Activated naive CD4-positive, alpha-beta T cell (primary cell): Measurements from ENCODE around the gene FARP1.

Experiments used
- DNase-seq, 4 experiments: peaks; one replicate each; lab custom pipeline; 2025; lab: John Stamatoyannopoulos, UW

The FARP1 gene

DNA sequence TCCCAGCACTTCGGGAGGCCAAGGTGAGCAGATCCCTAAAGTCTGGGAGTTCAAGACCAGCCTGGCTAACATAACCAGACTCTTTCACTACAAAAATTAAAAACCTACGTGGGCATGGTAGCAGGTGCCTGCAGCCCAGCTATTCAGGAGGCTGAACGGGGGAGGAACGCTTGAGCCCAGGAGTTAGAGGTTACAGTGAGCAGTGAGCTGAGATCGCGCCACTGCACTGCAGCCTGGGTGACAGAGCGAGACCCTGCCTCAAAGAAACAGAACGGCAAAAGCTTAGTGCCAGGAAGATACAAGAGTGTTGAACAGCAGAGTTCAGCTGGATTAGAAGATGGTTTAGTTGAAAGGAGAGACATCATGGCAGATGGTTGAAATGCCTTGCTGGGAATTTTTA is 58.3 kb downstream of the FARP1 start:
- no peak for DNase-seq

DNA sequence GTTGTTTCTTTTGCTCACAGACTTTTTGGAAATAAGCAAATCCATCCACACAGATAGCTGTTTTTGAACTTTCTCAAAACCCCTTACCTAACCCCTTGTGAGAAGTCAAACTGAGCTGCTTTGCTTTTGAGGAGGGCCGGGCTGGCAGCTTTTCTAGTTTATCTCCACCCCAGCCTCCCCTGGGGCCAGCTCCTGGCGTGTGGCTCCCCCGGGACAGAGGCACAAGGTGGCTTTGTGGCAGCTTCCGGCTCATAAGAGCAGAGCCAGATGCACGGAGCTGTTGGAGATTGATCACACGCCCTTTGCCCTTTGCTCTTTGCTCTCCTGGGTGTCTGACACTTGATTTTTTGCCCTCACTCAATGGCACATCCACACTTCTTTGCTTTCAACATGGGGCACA is 59.1 kb downstream of the FARP1 start:
- DNase-seq = no peak

DNA sequence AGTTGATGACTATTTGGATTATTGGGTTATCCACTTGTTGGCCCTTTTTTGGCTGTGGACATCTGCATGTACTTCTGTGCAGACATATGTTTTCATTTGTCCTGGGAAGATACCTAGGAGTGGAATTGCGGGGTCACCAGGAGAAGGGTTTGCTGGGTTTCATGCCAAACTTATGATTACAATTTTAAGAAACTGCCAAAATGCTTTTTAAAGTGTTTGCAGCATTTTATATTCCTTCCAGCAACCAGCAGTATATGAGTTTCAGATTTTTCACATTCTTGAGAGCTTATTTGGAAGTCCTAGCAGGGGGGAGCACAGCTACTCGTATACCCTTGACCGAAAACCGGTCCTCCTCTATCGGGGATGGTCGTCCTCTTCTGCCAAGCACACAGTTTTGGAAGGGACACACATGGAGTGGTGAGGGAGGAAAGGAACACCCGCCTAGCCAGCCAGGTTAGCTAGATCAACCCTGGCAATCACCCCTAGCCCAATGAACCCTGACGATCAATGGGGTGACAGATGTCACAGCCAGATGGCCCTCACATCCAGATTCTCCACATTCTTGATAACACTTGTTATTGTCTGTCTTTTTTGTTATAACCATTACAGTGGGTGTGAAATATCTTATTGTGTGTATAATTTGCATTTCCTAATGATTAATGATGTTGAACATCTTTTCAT is 60.9 kb downstream of the FARP1 start:
- no peak for DNase-seq

DNA sequence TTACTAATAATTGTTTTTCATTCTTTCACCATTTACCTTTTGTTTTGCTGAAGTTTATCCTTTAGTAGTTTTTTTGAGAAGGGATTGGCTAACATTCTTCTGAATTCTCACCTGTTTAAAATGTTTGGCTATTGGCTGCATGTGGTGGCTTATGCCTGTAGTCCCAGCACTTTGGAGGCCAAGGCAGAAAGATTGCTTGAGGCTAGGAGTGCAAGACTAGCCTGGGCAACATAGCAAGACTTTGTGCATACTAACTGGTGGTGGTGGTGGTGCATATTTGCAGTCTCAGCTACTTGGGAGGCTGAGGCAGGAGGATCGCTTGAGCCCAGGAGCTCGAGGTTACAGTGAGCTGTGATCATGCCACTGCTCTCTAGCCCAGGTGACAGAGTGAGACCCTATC is 61.7 kb downstream of the FARP1 start:
- DNase-seq = no peak

DNA sequence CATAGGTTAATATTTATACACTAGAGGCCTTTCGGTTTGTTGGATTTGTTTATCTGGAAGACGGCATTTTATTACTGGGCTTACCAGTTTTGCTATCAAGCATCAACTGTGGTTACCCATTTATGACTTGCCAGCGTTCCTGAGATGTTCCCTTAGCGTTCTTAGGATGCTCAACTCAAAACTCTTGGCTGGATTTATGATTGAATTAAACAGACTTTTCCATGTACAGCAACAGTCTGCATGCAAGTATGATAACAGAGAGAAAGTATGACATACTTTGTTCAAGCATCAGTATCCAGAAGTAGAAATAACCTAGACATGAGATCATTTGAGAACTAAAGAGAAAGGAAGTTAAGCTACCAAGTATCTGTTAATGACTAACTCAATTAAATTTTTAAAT is 64.1 kb downstream of the FARP1 start:
- DNase-seq = no peak

DNA sequence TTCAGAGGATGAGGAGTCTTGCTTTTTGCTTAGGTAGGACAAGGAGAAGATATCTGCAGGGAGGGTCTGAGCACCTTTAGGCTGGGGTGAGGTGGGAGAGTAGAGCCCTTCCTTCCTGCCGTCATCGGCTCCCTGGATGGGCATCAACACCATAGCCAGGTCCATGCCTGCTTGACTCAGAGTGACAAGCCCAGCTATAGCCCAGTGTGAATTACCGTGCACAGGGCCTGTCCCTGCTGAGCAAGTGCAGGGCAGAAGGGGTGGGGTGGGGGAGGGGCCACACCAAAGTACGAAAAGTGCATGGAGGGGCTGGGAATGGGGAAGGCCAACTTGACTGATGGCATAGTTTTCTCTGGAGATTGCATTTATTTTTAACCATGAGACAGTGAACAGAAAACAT is 64.5 kb downstream of the FARP1 start:
- DNase-seq = no peak

DNA sequence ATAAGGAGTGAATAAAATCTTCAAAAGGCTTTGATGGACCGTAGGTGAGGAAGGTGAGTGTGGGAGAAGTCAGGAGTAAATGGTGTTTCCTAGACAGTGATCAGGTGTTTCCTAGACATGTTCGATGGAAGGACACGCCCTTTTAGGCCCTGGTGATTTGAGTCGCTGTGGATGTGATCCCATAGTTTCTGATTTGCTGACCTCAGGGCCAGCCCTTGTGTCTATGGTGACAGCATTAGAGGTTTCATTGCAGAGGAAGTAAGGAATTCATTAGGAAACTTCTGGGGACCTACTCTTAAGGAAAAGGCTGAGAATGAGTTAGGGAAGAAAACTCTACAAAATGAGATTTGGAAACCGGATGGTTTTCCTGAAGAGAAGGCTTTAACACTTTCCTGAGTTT is 65.7 kb downstream of the FARP1 start:
- no peak for DNase-seq

DNA sequence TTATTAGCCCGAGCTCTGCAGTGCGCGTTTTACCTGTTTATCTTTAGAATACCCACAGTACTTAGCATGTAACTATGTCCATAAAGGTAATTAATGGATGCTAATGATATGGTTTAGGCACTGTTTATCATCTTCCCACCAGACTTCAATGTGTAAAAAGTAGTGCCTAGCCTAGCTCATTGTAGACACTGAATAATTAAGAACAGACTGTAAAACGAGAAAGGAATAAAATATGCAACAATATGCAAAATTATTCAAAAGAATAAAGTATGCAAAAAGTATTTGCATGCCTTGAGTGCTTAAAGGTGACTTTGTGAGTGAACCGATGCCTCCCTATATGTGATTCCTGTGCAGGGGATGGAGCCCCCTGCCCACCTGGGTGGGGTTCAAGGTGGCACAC is 69.9 kb downstream of the FARP1 start:
- DNase-seq = no peak

DNA sequence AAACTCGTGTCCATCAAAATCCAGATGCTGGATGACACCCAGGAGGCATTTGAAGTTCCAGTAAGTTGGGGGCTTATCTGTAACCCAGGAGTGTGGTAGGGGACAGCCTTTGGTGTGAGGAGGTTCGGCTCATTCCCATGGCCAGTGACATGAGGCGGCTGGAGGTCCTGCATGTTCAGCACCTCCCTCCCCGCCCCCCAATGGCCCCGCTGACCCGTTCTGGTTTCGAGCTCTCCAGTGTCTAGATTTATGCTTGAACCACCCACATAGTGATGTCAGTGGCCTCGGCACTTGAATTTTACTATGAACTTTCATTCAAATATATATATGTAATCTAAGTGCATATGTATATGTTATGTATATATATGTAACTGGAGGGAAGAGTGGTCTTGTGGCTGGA is 70.5 kb downstream of the FARP1 start:
- DNase-seq = no peak

DNA sequence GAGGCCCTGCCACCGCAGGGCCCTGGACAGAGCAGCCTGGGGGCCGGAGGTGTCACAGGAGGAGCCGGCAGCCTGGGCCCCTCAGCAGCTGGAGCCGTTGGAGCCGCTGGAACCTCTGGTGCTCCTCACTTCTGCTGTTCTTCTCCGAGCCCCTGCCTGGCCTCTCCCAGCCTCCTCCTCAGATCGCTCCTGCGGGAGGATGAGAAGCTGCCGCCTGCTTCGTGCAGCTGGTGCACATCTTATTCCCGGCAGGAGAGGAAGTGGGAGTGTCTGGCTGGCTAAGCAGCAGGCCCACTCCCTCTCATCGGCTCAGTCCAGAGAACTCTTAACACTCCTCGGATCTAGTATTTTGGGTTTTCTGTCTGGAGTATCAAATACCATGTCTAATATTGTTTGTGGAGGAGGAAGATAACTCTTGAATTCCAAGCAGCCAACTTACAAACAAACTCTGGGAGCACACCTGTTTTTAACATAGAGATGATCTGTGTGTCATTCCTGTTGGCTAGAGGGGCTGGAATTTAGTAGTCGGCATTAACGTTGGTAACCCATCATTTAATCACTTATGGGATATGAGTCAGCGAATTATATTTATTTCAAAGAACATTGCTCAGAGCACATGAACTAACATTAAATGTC is 71.2 kb downstream of the FARP1 start:
- DNase-seq = no peak

DNA sequence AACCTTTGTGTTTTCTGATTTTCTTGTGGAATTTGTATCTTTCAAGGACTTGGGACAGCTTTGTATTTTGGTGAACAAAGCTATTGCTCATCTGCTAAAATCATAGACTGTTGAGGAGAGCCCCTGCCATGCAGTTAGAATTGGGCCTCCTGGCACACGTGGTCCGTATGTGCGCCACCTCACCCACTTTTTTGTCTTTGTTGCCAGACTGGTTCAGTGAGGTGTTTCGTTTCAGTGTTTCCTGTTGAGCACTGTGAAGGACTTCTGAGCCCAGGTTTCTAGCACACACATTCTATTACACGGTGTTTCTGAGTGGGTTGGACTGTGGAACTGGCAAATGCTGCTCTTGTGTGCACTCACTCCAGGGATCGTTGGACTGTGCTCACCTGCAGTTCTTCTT is 71.8 kb downstream of the FARP1 start:
- no peak for DNase-seq

DNA sequence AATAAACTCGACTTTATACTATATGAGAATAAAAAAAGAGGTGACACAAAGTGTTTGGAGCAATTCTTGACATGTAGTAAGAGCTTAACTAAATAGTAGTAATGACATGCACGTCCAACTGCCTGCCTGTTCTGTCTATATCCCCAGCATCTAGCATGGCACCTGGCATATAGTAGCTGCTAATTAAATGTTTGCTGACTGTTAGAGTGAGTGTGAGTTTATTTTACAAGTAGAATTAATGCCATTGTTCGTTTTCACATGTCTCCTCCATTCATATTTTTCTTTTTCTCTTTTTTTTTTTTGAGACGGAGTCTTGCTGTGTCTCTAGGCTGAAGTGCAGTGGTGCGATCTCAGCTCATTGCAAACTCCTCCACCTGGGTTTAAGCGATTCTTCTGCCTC is 72.6 kb downstream of the FARP1 start:
- DNase-seq = no peak

DNA sequence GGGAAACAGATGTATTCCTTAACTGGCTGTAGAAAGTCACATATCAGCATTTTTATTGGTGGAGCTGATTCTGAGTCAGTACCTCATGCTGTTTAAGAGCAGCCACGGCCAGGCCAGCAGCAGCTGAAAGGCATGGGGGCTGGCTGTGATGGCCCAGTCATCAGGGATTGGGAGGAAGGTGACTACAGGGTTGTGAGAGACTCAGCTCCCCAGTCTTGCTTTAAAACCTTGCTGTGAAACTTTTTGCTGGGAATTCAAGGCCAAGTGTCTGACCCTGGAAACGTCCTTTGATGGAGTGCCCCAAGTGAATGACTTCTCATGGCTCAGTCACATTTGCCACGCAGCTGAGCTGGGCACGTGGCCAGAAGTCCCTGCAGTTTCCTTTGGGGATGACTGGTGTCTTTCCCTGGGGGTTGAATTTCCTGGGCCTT is 73.3 kb downstream of the FARP1 start:
- no peak for DNase-seq

DNA sequence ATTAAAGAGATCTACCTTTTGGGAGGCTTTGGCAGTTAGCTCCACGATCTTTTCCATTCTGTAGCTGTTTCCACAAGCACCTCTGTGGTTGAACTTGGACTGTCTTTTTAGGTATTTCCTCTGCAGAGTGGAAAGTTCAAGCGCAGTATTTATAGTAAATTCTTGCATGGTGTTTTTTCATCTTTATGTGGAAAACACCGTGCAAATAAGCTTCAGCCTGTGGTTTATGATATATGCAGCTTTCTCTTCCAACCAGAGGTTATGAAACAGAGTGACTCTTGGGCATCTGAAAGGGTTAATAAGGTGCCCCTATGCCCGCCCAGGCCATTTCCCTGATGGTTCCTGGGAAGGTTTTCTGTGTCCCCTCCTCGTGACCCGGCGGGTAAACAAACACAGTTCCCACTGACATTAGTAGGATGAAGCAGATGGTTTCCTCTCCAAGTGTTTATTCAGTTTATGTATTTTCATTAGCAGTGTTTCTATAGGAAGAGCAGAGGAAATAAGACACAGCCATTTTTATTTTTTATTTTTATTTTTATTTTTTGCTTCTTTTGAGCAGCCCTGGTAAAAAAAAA is 73.9 kb downstream of the FARP1 start:
- no peak for DNase-seq

DNA sequence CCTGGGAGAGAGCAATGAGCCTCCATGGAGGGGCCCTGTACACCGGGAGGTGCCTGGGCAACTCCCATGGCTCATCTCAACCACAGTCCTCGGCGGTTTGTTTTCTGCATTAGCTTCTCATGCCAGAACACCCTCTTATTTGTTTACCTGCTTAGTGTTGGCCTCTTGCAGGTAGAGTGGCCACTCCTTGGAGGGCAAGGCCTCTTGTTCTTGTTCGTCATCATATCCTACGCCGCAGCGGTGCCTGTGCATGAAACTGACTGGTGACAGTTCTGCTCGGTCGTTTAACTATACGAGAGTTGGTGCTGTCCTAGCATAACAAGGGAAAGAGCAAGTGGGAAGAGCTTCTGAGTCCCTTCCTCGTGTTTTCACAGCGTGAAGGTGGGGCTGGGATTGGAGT is 74.7 kb downstream of the FARP1 start:
- DNase-seq = no peak

DNA sequence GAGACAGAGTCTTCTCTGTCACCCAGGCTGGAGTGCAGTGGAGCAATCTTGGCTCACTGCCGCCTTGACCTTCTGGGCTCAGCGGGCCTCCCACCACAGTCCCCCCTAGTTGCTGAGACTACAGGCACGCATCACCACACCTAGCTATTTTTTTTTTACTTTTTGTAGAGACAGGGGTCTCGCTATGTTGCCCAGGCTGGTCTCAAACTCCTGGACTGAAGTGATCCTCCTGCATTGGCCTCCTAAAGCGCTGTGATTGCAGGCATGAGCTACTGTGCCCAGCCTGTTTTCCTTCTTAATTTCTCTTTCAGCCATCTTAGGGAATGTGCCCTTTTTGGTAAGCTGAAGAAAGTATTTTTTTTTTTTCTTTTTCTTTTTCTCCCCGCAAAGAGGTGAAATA is 76.8 kb downstream of the FARP1 start:
- no peak for DNase-seq

DNA sequence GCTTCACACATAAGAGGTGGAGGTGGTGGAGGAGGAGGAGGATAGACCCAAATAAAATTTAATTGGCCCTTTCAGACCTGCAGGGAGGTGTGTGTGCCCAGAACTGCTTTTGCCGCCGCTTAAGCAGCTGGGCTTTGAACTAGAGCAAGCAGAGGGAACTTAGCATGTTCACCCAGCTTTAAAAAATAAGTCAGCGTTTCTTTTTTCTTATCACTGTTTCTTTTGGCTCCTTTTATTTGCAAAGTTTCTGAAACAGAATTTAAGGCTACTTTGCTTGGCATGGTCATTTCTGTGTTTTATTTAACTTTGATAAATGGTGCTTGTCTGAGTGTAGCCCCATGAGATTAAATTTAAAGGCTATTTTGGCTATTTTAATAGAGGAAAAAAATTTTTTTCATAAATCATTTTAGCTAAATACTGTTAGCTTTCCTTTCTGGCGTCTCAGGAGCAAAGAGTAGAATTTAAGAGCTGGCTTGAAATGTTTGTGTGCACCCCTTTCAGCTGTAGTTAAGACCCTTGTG is 77.4 kb downstream of the FARP1 start:
- no peak for DNase-seq

DNA sequence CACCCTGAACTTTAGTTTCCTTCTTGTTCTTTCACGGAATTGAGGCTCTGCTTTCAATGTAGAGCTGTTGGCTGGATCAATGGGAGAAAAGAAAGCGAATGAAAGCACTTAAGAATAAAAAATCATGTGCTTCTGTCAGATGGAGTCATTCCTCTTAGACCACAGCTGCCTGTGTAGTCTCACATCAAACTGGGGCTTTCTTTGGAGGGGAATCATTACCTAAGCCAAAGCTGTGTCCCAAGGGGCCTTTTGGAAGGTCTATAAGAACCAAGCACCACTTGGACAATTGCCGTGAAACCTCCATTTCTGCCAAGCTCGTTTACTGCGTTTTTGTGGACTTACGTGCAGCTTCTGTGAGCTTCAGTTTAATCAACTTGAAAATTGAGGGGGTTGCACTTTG is 78.3 kb downstream of the FARP1 start:
- no peak for DNase-seq

DNA sequence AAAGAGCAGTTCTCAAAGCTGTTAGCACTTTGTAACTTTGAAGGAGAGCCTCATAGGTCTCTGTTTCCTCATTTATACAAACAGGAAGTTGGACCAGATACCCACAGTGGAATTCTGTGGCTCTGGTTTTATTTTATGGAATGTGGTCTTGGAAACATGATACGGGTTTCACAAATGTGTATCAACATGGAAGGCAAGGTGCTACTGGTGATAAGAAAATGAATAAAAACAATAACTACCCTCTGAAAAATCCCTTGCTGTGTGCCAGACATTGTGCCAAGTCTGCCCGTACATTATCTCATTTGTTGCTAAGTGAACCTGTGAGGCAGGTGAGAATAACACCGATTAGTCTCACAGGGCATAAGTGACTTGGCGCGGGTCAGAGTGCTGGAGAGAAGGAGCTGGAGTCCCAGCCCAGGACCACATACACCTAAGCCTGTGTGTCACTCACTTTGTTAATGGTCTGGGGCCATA is 79.2 kb downstream of the FARP1 start:
- no peak for DNase-seq

DNA sequence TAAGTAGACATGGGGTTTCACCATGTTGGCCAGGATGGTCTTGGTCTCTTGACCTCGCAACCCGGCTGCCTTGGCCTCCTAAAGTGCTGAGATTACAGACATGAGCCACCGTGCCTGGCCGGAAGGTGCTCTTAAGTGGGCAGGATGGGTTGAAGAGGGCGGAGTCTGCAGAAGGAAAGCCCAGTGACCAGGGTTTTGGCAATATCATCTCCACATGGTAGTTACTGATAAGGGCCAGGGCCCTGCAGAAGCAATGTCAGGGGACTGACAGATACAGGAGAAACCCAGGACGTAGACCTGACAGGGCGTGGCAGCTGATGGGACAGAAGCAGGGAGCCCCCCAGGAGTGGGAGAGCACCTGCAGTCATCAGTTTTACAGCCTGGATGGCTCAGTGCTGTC is 79.9 kb downstream of the FARP1 start:
- no peak for DNase-seq

DNA sequence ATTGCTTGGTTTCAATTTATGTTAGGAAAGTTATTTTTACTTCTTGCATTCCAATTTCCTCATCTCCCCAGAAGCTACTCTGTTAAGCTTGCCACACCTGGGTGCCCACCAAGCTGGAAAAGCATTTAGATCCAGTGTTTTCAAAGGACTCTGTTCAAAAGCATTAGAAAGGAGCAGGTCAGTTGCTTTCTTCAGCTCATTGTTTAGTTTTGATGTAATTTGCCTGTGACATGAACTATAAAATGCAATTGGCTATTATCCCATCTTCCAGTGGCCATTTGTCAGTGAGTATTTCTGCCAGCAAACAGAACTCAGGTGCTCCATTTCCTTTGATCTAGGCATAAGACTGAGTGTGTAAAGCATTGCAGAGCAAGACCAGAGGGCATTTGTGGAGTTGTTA is 80.8 kb downstream of the FARP1 start:
- no peak for DNase-seq

DNA sequence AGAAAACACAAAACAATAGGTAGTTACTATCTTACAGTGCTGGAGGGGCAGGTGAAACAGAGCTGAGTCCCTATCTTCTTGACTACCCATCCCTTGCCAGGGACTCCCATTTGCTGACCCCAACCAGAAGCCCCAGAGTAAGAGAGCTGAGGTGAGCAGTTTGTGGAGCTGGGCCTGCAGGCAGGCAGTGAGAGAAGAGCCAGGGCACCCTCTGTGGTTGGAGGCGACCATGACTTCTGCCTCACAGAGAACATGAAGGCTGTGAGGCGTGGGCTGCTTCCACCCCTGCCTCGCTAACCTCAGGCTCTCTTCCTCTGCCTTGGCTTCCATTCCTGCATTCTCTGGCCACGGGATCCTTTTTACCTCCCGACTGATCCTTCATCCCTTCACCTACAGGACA is 81.7 kb downstream of the FARP1 start:
- DNase-seq = no peak
